GM18909 (cell line): ENCODE data around the gene CCDC141.

Source experiments
- ATAC-seq: cut with Tn5 transposase; IDR thresholded peaks from one replicate; pipeline ENCODE4 v1.9.1; 2021; ENCODE audit warnings: mild to moderate bottlenecking; ENCODE audit not compliant: unreplicated experiment, poor library complexity

CCDC141 gene

DNA sequence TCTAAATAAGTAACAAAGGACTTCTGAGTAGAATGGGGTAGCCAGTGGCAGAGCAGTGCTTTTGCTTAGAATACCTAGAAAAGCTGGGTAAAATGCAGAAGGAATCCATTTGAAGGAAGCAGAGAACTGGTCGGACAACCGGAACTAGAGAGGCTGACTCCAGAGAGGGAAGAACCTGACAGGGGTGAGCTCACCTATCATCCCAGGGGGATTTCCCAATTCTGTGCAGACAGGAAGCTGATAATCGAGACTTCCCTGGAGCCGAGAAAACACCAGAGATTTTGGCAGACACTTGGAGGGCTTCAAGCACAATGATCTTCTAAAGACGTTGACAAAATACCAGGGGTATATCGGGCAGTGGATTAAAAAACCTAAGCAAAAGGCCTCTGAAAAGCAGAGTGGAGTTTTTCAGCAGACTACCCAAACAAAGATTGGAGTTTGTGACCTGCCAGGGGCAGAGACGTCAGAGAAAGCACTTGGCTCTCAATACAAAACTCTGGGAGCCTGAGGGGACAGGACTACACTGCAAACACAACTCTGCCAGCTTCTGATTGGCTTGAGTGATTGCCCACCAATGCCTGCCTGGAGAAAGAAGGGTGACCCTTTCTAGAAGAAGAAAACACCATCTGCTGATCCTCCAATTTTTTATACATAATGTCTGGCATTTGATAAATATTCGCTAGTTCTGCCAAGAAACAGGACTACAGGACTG is 175.3 kb downstream of the CCDC141 start:
- no peak for ATAC-seq

DNA sequence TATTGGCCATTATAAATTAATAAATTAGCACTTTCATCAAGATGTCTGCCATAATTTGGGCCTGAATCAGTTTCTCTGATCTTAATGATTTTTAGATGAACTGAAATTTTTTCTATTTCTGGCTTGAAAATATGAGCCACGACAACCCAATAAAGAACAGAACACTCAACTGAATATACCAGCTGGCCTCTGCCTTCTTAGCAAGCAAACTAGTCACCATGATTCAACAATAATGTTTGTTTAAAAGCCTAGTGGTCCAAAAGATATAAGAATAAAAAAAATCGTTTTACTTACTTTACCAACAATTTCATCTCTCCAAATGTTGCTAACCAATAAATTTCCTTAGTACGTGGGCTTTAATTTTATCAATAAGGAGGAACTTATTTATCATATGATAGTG is 176.0 kb downstream of the CCDC141 start:
- no peak for ATAC-seq

DNA sequence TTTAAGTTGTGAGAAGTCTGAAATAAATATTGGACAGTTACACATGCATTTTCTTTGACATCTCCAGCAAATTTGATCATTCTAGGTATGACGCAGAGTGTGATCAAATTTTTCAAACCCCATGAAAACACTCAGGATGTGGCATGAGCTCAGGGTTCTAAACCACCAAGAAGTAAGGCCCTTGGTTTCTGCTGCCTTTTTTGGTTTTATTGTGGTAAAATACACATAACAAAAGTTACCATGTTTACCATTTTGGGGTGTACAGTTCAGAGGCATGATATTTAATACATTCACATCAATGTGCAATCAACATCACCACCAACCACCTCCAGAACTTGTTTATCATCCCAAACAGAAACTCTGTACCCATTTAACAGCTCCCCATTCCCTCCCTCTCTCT is 178.4 kb downstream of the CCDC141 start:
- ATAC-seq = no peak

DNA sequence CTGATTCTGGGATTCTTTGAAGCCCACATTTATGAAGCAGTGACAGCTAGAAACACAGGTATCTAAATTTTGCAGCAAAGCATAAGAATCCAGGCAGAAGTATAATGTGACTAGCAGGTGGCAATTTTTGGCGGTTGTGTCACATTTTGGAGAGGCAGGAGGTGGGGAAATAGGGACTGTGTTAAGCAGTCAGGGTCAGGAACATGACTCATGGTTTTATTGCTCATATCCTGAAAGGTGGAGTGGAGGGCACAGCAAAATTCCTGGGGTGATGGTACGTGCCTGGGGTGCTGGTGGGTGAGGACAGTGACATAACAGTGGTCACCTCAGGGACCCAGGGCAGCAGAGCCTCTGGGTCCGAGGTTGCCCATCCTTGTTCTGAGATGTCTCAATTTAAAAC is 179.2 kb downstream of the CCDC141 start:
- ATAC-seq = no peak

DNA sequence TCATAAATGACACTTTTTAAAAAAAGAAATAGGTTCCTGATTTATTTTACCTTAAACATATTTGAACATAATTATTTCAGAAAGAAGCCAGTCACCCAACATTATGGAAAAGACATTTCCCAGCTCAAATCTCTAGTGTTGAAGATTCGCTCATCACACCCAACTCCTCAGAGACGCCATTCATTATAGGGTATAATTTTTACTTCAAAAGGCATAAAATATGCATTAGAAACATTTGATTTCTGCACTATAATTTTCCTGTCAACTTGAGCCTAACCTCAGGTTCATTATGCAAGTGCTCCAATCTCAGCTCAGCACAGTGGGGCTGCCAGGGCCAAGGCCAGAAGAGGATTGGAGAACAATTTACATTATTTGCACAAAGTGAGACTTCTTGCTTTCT is 183.9 kb downstream of the CCDC141 start:
- no peak for ATAC-seq

DNA sequence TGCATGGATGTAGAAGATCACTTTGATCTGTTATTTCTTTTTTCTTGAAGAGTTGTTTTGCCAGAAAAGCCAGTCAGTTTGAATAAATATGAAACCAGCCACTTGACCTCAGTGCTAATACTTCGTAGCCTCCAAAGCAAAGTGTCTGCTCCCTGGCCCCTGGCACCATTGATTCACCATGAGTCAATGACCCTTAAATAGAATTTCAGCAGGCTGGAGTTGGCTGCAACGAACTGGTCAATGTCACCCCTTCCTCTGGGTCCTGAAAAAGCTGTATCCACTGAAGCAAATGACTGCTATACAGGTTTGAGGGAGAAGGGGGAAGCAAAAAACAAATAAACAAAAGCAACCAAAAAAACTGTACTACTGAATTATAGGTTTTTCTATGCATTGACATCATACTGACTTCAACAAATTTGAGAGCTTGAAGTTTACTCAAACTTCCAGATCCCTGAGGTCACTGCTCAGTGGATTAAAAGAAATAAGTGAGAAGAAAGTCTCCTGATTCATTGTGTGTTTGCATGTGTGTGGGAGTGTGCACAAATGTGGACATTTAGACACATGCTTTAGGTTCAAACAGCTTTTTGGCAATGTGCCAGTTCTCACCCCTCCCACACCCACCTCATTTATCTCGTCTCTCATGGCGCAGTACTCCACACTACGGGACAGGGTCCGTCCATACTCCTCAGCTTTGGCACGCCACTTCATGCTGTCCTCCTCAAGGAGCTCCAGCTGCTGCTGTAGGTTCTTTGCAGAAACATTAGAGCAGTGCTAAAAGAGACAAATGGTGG is 184.6 kb downstream of the CCDC141 start:
- ATAC-seq = no peak

DNA sequence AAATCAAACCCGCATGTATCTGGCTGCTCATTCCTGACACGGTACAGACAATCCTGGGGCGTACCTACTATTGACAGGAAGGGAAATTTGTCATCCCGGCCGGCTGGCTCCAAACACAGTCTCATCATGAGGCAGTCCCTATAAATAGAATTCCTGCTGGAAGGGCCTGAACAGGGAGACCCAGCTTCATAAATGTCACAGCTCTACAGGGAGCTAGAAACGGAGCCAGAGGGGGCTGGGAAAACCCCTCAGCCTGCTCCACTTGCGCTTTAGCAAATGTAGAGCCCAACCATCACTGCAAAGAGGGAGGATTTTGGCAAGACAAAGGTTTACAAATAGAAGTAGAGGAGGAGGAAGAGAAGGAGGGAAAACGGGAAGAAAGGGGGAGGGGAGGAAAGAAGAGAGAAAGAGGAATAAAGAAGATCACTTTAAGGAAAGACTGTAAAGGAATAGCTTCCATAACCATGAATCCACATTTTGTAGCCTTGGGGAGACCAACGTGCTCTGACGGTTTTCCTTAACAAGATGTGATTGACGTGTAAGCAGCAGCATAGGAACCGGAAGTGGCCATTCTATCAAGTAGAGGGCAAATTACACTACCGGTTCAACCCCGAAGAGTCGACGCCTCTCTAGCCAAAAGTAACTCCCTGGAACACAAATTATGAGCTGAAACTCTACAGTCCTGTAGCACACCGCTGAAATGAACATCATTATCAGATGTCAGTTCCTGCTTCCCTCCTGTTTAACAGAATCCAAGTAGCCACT is 185.9 kb downstream of the CCDC141 start:
- no peak for ATAC-seq

DNA sequence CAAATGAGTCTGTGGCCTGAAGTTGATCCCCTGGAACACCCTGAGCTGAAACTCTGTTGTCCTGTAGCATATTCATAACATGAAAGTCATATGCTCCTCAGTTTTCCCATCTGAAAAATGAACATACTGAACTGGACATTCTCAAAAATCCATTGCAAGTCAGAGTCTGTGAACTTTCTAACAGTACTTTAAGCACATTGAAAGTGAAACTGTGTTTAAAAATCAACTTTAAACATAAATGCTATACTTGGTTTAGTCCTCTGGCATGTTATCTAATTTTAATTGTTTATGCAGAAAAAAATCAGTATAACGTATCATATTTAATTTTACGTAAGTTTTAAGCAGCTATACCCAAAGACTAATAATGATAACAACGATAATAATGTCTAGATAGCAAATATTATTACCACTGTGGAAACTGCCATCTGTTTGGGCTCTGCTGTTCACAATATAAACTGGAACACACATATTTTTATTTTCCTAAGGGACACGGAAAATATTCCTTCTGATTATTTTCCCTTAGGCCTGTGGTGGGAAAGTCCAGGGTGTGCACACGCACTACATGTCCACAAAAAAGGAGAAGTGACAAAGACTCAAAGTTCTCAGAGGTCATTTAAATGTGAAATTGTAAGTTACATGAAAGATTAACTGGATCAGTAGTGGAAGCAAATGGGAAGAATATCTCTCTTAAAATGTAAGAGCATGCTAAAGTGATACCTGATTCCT is 186.6 kb downstream of the CCDC141 start:
- ATAC-seq = no peak

DNA sequence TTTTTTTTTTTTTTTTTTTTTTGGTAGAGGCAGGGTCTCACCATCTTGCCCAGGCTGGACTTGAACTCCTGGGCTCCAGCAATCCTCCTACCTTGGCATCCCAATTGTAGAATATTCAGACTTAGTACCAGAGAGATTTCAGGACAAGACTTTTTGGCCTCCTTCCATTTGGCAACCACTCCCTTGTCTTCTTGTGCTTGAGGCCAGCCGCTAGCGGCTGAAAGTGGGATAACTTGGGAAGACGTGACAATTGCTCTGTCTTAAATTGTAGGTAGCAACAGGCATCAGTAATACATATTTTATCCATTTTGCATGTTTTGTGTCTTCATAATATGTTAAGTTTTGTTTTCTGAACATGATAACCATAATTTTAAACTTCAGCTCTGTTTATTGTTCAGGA is 189.4 kb downstream of the CCDC141 start:
- ATAC-seq = no peak

DNA sequence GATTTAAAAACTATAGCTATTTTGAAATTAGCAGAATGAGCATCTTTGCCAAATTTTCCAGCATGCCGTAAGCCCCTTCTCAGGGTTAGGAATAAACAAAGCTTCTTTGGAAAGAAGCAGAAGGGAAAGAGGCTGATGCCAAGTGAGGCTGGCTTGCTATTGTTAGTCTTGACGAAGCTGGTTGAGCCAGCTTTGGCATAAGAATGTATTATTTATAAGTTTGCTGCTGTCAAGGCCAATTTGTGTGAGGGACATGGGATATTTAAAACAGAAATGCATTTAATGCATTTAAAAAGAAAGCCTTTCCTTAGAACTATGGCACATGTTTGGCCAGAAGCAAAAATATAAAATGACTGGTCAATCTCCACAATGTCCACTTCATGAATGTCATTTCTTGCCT is 190.2 kb downstream of the CCDC141 start:
- no peak for ATAC-seq

DNA sequence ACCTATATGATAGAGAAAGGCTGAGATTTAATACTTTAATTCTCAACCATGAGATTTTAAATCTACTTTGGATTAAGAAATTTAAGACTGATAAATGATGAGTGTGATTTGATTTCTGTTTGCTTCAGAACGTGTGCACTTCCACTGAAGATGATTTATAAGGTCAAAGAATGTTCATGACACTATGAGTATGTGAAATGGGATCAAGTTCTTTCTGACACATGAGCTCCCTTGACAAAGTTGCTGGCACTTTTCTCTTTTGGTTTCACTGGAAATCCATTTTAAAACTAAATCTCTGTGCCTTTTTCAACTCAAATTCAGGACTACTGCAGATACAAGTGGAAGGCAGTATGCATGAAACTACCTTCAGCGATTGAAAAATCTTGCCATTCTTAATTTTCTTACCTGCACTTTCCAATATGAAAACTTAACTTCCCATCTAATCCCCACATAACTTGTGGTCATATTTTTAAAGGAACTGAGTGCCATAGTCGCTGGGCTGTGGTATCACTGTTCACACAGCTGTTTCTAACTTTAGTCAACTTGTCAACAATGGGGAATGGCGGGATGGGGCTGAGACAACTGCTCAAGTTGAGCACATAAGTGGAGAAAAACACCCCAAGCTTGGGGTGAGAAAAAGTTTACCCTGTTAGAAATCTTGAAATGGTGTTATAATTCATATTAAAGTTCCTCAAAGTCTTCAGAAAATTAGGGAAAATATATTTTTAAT is 190.9 kb downstream of the CCDC141 start:
- no peak for ATAC-seq

DNA sequence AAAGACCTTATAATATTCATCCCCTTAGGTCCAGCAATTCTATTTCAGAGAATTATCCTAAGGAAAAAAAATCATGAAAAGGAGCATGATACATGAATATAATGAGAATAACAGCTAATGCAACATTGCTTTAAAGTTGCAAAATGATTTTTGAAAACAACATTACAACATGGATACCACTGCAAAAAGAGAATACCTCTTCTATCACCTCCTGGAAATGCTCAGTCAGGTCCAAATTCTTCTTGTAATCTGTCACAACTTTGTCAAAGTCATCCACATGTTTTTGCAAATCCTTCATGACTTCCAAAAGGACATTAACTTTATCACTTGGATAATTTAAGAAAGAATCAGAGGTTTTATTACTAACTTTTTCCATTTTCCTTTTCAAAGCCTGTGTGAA is 194.8 kb downstream of the CCDC141 start:
- no peak for ATAC-seq

DNA sequence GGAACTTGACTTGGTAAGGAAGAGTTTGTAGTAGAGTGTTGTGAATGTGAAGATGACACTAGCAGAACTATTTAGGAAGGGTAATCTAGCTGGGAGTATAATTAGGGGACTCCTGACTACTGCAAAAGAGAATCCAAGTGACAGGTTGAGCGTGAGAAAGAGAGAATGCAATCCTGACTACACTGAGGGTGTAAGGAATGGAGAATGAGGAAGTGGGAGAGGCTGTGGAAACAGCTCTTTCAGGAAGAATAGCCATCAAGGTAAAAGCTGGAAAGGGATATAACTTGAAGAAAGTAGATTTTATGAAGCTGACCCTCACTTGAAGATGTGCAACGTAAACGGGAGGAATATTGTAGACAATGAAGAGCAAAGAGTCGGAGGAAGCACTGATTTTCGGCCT is 201.6 kb downstream of the CCDC141 start:
- no peak for ATAC-seq

DNA sequence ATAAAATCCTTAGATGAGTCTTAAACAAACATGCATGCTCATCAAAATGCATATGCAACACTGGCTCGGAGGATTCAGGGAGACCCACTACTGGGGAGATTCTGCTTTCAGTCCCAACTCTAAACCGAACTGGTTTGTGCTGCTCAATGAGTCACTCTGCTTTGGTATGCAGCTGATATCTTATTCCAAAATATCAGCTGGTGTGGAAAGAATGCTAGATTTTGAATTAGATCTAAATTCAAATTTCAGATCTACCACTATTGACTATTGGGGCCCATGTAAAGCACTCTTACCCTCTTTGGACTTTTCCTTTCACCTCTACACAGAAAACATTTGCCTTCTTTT is 203.5 kb downstream of the CCDC141 start:
- no peak for ATAC-seq

DNA sequence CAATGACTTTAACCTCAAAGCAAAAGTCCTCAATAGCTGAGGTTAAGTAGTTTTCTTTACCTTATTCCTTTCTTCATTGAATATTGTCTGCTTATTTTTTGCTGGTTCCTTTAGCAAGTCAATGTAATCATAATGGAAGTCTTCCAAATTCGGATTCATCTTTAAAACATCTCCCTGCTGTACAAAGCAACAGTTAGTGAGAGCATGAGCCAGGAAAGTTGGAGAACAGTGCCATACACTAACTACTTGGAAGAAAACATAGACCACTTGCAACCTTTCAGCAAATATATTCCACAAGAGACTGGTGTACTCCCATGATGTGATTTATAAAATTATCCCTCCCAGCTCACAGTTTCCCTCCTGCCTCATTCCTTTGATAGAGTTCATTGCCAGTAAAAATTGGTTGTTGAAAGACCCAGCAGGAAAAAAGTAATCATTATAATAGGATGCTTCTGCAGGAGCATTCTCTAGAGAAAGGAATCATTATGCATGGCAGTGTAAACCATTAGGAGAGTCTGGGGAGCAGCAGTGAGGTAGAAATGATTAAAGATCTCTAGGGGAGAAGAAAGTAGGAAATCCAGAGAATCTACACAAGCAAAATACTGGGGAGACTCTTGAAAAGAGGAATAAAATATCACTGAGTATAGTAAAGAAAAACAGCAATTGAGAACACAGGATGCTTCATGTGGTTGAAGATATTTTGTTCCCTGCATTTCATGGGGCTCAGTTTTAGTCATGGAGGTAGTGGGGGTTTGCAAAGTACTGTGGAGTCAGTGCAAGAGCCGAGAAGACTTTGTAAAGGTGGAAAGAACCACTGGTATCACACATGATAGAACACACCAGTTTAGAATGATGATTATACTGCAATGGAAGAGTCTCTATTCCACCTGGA is 204.1 kb downstream of the CCDC141 start:
- ATAC-seq = no peak

DNA sequence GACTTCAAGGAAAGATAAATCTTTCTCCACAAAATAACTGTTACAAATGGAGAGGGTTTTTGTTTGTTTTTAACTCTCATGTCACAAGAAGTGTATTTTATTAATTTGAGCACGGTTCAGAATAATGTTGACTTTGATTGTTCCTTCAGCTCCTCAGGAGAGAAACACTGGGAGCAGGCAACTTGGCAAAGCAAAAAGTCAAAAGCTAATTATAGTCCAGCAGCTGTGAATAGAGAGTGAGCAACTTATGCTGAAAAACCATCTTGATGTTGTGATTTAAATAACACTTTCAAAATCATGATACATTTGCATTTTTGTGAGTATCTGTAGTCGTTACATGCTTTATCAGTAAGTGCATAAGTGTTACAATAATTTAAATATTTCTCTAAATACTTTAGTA is 205.2 kb downstream of the CCDC141 start:
- ATAC-seq = no peak

DNA sequence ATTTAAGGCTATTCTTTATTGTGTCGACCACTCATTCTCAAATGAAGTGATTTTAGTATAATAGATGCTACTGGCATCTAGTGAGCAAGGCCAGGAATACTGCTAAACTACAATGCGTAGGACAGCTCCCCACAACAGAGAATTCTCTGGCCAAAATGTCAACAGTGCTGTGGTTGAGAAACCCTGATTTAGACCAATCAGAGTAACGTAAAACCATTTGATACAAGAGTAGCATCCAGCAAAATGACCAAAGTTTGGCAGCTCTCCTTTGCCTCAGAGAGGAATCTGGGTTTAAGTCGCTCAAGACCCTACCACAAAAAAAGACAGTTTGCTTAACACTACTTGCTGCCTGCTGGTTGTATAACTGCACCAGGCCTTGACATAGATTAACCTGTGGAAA is 205.7 kb downstream of the CCDC141 start:
- no peak for ATAC-seq

DNA sequence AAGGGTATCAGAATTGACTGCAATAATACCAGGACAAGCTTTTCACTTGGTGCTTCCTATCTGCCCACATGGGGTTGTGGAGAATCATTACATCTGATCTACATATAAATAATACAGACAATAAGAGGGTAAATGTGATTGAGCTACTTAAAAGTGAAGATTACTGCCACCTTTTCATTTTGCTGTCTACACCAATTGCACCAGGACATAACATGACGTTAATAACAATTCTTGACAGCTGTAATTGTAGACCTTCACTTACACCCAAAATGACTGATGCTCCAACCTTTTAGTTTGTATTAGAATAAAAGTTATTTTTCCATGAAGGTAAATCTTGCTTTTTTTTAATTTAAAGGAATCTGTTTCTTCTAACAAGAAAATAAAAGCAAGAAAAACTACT is 206.2 kb downstream of the CCDC141 start:
- no peak for ATAC-seq

DNA sequence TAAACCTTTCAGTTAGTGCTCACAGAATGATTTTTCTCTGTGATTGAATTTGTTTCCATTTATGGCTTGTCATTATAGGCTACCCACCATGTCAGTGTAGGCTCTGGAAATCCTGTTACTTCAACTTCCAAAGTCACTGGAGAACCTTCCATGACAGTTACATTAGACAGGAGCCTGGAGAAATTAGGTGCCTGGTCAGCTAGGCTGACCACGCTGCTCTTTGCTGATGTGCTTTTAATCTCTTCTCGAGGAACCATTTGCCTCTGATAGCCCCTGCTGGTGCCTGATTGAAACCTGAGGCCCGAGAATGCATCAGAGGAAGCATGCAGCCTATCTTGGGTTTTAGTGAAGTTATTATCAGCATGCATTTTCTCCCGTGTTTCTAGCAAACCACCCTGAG is 213.1 kb downstream of the CCDC141 start:
- no peak for ATAC-seq
